Endothelial cell (in vitro differentiated cells): ENCODE data around the gene ACTN3. TPM values are rescaled to one million over a fixed set of nuclear protein-coding genes. Genes with fewer than 3 reads are reported as not detected.

Experiments
- DNase-seq: peaks from one replicate; pipeline ENCODE4 v3.0.0; 2021; ENCODE audit warnings: low spot score
- H3K27ac Mint-ChIP-seq: one replicate; pipeline ENCODE4 v1.8.0; 2021; ENCODE audit warnings: mixed read lengths, inconsistent platforms; ENCODE audit not compliant: unreplicated experiment
- H3K27me3 Mint-ChIP-seq: one replicate; pipeline ENCODE4 v1.8.0; 2021; ENCODE audit warnings: mild to moderate bottlenecking, moderate library complexity, mixed read lengths, inconsistent platforms; ENCODE audit not compliant: unreplicated experiment
- H3K36me3 Mint-ChIP-seq: one replicate; pipeline ENCODE4 v1.8.0; 2021; ENCODE audit warnings: mild to moderate bottlenecking, low read depth, mixed read lengths, inconsistent platforms; ENCODE audit not compliant: unreplicated experiment
- H3K4me1 Mint-ChIP-seq: one replicate; pipeline ENCODE4 v1.8.0; 2021; ENCODE audit warnings: mild to moderate bottlenecking, mixed read lengths, inconsistent platforms; ENCODE audit not compliant: unreplicated experiment
- H3K4me3 Mint-ChIP-seq: one replicate; pipeline ENCODE4 v1.8.0; 2021; ENCODE audit warnings: mild to moderate bottlenecking, mixed read lengths, inconsistent platforms; ENCODE audit not compliant: unreplicated experiment
- H3K9me3 Mint-ChIP-seq: one replicate; pipeline ENCODE4 v1.8.0; 2021; ENCODE audit warnings: mixed read lengths, inconsistent platforms; ENCODE audit not compliant: unreplicated experiment
- total RNA-seq: library from RNA; stranded (reverse); fragmentation: NEBNext Ultra II Directional; extraction: Animal tissue kit (Norgen Biotek cat#: 25700); gene quantifications from one replicate; pipeline ENCODE4 v1.2.1, GENCODE V29; 2021; ENCODE audit not compliant: unreplicated experiment
- TF ChIP-seq, protein P1 (sequence below): fragments of 200-600 bp; sonication (generic); IDR thresholded peaks from one replicate; pipeline ENCODE4 v1.5.0; 2021; ENCODE audit warnings: antibody characterized with exemption; ENCODE audit not compliant: unreplicated experiment

The ACTN3 gene
- total RNA-seq, 1 donor from 2014 or later, result 0.21 TPM

DNA sequence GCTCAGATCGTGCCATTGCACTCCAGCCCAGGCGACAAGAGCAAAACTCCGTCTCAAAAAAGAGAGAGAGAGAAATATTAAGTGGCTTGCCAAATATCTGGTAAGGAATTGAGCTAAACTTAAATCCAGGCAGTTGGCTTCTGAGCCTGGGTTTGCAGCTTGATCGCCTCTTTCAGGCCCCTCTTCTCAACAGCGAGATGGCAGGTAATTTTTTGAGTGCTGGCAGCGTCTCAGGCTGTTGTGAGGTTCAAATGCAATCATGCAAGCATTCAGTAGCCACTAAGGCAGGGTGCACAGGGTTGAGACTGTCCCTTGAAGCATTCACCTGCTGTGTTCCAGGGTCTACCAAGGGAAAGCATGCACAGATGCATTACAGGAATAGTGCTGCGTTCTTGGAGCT is 22.4 kb downstream of the ACTN3 start:
- H3K9me3 Mint-ChIP-seq, result no peaks in the 10 kb centered on the region
- no peak for DNase-seq
- peaks cover 4% of the 10 kb centered on the region for H3K36me3 Mint-ChIP-seq
- peaks cover 6% of the 10 kb centered on the region for H3K27me3 Mint-ChIP-seq
- no peaks in the 10 kb centered on the region for H3K4me1 Mint-ChIP-seq
- H3K4me3 Mint-ChIP-seq, result no peak overlapping the region
- TF ChIP-seq, protein P1, sequence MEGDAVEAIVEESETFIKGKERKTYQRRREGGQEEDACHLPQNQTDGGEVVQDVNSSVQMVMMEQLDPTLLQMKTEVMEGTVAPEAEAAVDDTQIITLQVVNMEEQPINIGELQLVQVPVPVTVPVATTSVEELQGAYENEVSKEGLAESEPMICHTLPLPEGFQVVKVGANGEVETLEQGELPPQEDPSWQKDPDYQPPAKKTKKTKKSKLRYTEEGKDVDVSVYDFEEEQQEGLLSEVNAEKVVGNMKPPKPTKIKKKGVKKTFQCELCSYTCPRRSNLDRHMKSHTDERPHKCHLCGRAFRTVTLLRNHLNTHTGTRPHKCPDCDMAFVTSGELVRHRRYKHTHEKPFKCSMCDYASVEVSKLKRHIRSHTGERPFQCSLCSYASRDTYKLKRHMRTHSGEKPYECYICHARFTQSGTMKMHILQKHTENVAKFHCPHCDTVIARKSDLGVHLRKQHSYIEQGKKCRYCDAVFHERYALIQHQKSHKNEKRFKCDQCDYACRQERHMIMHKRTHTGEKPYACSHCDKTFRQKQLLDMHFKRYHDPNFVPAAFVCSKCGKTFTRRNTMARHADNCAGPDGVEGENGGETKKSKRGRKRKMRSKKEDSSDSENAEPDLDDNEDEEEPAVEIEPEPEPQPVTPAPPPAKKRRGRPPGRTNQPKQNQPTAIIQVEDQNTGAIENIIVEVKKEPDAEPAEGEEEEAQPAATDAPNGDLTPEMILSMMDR, result no peak
- no peak overlapping the region for H3K27ac Mint-ChIP-seq

- Mint-ChIP-seq H3K27ac (no peak overlapping the region), H3K36me3 (peaks cover 7% of the 10 kb centered on the region), H3K27me3 (peaks cover 4% of the 10 kb centered on the region), H3K4me1 (no peaks in the 10 kb centered on the region), H3K4me3 (no peak overlapping the region), H3K9me3 (no peaks in the 10 kb centered on the region)
- TF ChIP-seq, protein P1, result no peak
- DNase-seq, result no peak
Measured at GRCh38 chr11:66570079-66570849, 23.6 kb downstream of the ACTN3 start.

DNA sequence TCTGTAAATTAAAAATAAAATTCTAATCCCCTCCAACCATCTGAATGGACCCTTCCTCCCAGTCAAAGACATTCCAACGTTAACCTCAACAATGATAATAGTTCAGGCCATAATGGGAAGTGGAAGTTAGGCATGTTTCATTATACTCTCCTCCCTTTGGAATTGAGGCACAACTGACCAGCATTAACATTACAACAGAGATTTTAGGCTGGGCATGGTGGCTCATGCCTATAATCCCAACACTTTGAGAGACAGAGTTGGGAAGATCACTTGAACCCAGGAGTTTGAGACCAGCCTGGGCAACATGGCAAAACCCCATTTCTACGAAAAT is 24.1 kb downstream of the ACTN3 start:
- no peaks in the 10 kb centered on the region for H3K4me1 Mint-ChIP-seq
- TF ChIP-seq, protein P1, result no peak
- no peak overlapping the region for H3K27ac Mint-ChIP-seq
- peaks cover 7% of the 10 kb centered on the region for H3K36me3 Mint-ChIP-seq
- no peak for DNase-seq
- H3K4me3 Mint-ChIP-seq, result no peak overlapping the region
- H3K27me3 Mint-ChIP-seq, result peaks cover 4% of the 10 kb centered on the region
- H3K9me3 Mint-ChIP-seq, result no peaks in the 10 kb centered on the region

- DNase-seq, result peak; percentile 86
- H3K27ac Mint-ChIP-seq, result no peak overlapping the region
- peaks cover 2% of the 10 kb centered on the region for H3K36me3 Mint-ChIP-seq
- peaks cover 5% of the 10 kb centered on the region for H3K27me3 Mint-ChIP-seq
- TF ChIP-seq, protein P1, result peak; percentile 81
- H3K4me1 Mint-ChIP-seq, result no peaks in the 10 kb centered on the region
- peaks cover 4% of the 10 kb centered on the region for H3K9me3 Mint-ChIP-seq
- no peak overlapping the region for H3K4me3 Mint-ChIP-seq
Measured at GRCh38 chr11:66579017-66579606, 32.4 kb downstream of the ACTN3 start.

- no peak for DNase-seq
- Mint-ChIP-seq H3K27me3 (peaks cover 5% of the 10 kb centered on the region), H3K36me3 (no peaks in the 10 kb centered on the region), H3K4me1 (no peaks in the 10 kb centered on the region), H3K27ac (no peak overlapping the region), H3K4me3 (no peak overlapping the region), H3K9me3 (peaks cover 4% of the 10 kb centered on the region)
- TF ChIP-seq, protein P1, result no peak
Measured at GRCh38 chr11:66580803-66581202, 34.1 kb downstream of the ACTN3 start.
